DOHH2 (cell line): ENCODE data around the gene LYZL2.

ENCODE experiments used
- H3F3A ChIP-seq: fragments of 200-600 bp; sonication (generic), shearing (Covaris generic); 2 replicates; pipeline ENCODE4 v1.6.0; 2016; ENCODE audit warnings: antibody characterized with exemption, mild to moderate bottlenecking; ENCODE audit not compliant: control insufficient read depth, insufficient read depth
- H3K27ac ChIP-seq: fragments of 200-600 bp; sonication (generic); 2 replicates; pipeline ENCODE4 v1.5.1; 2014; ENCODE audit warnings: low read depth, mild to moderate bottlenecking, low read length, moderate library complexity
- H3K27me3 ChIP-seq: fragments of 200-600 bp; sonication (generic); 2 replicates; pipeline ENCODE4 v1.6.1; 2014; ENCODE audit warnings: mild to moderate bottlenecking, low read length, mixed read lengths; ENCODE audit not compliant: control insufficient read depth
- H3K36me3 ChIP-seq: fragments of 200-600 bp; sonication (generic); 2 replicates; pipeline ENCODE4 v1.6.1; 2014; ENCODE audit warnings: mild to moderate bottlenecking, low read length, moderate library complexity, mixed read lengths; ENCODE audit not compliant: control insufficient read depth
- H3K4me1 ChIP-seq: fragments of 200-600 bp; sonication (generic); 2 replicates; pipeline ENCODE4 v1.6.1; 2014; ENCODE audit warnings: mild to moderate bottlenecking, low read length, mixed read lengths; ENCODE audit not compliant: control insufficient read depth
- H3K4me2 ChIP-seq: fragments of 200-600 bp; sonication (generic); 2 replicates; pipeline ENCODE4 v1.6.0; 2014; ENCODE audit warnings: mild to moderate bottlenecking, low read length, moderate library complexity
- H3K4me3 ChIP-seq: fragments of 200-600 bp; sonication (generic); 2 replicates; pipeline ENCODE4 v1.5.1; 2014; ENCODE audit warnings: mild to moderate bottlenecking, low read length, mixed read lengths
- H3K79me2 ChIP-seq: fragments of 200-600 bp; sonication (generic); 2 replicates; pipeline ENCODE4 v1.6.1; 2014; ENCODE audit warnings: mild to moderate bottlenecking, low read length, mixed read lengths; ENCODE audit not compliant: control insufficient read depth
- H3K9me2 ChIP-seq: fragments of 200-600 bp; sonication (generic); replicated peaks from 2 replicates; pipeline ENCODE4 v1.6.1; 2014; ENCODE audit warnings: mild to moderate bottlenecking, low read length, mixed read lengths; ENCODE audit not compliant: control insufficient read depth
- H3K9me3 ChIP-seq: fragments of 200-600 bp; sonication (generic); 2 replicates; pipeline ENCODE4 v1.6.1; 2014; ENCODE audit warnings: antibody characterized with exemption, low read length, mixed read lengths; ENCODE audit not compliant: control insufficient read depth, insufficient read depth
- H4K20me1 ChIP-seq: fragments of 200-600 bp; sonication (generic); 2 replicates; pipeline ENCODE4 v1.6.0; 2014; ENCODE audit warnings: low read depth, mild to moderate bottlenecking, antibody characterized with exemption, low read length, moderate library complexity; ENCODE audit not compliant: control insufficient read depth, insufficient read depth
- EZH2phosphoT487 ChIP-seq: fragments of 200-600 bp; sonication (generic); IDR thresholded peaks from 2 replicates; pipeline ENCODE4 v1.6.1; 2017; ENCODE audit warnings: borderline replicate concordance, mild to moderate bottlenecking, antibody characterized with exemption, low read length, moderate library complexity, mixed read lengths
- TF ChIP-seq, protein P1 (sequence below): fragments of 200-600 bp; sonication (generic); IDR thresholded peaks from one replicate; pipeline ENCODE4 v1.5.1; 2014; ENCODE audit warnings: antibody characterized with exemption, mild to moderate bottlenecking, low read depth, low read length; ENCODE audit not compliant: poor library complexity, severe bottlenecking

LYZL2 gene

DNA sequence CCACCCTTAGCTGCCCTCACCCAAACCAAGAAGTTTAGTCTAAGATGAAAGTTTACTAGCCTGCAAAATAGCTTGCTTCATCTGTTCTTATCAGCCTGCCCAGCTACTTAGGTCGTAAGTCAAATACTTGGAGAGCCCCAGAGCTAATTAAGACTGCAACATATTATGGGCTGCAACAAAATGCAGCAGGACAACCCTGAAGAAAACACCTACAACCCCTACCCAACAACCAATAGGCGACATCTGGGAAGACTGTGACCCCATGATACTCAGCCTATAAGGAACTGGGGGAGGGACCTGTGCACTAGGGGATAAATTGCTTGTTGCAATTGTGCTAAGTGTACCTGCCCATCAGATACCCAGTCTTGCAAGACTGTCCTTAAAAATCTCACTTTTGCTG, 64.1 kb downstream of the LYZL2 start:
- no peaks in the 10 kb centered on the region for H3K9me3 ChIP-seq
- H3K4me3 ChIP-seq: no peak overlapping the region
- no peaks in the 10 kb centered on the region for H4K20me1 ChIP-seq
- H3K27ac ChIP-seq: no peak overlapping the region
- no peak overlapping the region for H3K4me2 ChIP-seq
- TF ChIP-seq, protein P1, sequence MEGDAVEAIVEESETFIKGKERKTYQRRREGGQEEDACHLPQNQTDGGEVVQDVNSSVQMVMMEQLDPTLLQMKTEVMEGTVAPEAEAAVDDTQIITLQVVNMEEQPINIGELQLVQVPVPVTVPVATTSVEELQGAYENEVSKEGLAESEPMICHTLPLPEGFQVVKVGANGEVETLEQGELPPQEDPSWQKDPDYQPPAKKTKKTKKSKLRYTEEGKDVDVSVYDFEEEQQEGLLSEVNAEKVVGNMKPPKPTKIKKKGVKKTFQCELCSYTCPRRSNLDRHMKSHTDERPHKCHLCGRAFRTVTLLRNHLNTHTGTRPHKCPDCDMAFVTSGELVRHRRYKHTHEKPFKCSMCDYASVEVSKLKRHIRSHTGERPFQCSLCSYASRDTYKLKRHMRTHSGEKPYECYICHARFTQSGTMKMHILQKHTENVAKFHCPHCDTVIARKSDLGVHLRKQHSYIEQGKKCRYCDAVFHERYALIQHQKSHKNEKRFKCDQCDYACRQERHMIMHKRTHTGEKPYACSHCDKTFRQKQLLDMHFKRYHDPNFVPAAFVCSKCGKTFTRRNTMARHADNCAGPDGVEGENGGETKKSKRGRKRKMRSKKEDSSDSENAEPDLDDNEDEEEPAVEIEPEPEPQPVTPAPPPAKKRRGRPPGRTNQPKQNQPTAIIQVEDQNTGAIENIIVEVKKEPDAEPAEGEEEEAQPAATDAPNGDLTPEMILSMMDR: no peak
- TF ChIP-seq EZH2phosphoT487: no peak
- H3K36me3 ChIP-seq: no peaks in the 10 kb centered on the region
- no peaks in the 10 kb centered on the region for H3K79me2 ChIP-seq
- H3K4me1 ChIP-seq: no peaks in the 10 kb centered on the region
- H3K9me2 ChIP-seq: no peaks in the 10 kb centered on the region
- no peaks in the 10 kb centered on the region for H3F3A ChIP-seq
- H3K27me3 ChIP-seq: no peaks in the 10 kb centered on the region

DNA sequence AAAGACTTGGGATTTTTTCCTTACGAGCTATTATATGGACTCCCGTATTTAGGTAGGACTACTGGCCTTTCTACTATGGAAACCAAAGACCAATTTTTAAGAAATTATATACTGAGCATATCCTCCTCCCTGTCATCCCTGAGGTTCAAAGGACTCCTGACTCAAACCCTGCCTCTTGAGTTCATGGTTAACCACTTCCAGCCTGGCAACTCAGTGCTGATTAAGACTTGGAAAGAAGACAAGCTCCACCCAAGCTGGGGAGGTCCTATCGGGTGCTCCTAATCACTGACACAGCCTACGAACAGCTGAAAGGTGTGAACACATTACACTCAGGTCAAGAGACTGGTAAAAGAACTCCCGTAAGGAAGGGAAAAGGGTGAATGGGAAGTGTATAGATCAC, 66.8 kb downstream of the LYZL2 start:
- no peaks in the 10 kb centered on the region for H3K79me2 ChIP-seq
- H3K27ac ChIP-seq: no peak overlapping the region
- no peaks in the 10 kb centered on the region for H4K20me1 ChIP-seq
- no peaks in the 10 kb centered on the region for H3K4me1 ChIP-seq
- H3K36me3 ChIP-seq: no peaks in the 10 kb centered on the region
- TF ChIP-seq, protein P1: no peak
- no peak for TF ChIP-seq EZH2phosphoT487
- H3K4me2 ChIP-seq: no peak overlapping the region
- H3K27me3 ChIP-seq: no peaks in the 10 kb centered on the region
- no peaks in the 10 kb centered on the region for H3K9me2 ChIP-seq
- no peaks in the 10 kb centered on the region for H3F3A ChIP-seq
- H3K4me3 ChIP-seq: no peak overlapping the region
- H3K9me3 ChIP-seq: no peaks in the 10 kb centered on the region
